ENCODE data around the gene ITIH1. TPM values are rescaled to one million over a fixed set of nuclear protein-coding genes. Genes with fewer than 3 reads are reported as not detected.

The ITIH1 gene
- total RNA-seq, 1 donor from 2014 or later, result not detected

DNA sequence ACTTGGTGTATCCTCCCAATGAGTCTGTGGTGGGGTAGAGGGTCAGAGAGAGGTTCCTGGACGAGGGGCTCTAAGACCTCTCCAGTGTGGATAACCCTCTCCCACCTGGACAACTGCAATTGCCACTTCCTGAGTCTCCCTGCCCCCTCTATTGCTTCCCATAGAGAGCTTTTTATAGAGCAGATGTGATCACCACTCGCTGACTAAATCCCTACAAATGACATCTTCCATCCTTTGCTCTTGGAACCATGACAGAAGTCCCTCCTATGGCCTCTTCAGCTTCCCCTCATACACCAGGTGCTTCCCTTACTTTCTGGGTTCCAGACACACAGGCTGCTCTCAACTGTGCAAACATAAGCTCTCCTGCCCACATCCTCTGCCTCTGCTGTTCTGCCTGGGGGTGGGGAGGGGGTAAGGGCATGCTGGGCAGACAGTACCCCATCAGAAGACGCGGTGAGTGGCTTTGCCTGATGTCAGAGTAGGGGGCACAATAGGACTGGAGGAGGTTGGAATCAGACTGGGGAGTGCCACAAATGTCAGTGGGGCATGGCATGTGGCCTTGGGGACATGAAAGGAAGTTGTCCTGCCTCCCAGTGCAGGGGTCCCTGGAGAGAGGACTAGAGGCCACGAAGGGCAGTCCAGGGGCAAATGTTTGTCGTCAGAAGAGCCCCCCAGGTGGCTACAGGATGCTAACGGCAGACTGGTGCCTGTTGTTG, 32.4 kb downstream of the ITIH1 start:
- DNase-seq (ENCODE audit: low read depth, low spot score), result no peak
- H3K4me3 Mint-ChIP-seq, result no peak overlapping the region
- H3K27me3 Mint-ChIP-seq (ENCODE audit: low read depth), result no peaks in the 10 kb centered on the region
- no peaks in the 10 kb centered on the region for H3K9me3 Mint-ChIP-seq
- H3K4me1 Mint-ChIP-seq, result no peaks in the 10 kb centered on the region
- H3K27ac Mint-ChIP-seq (ENCODE audit: unreplicated experiment), result peak overlapping the region; percentile 43
- TF ChIP-seq, protein P1, sequence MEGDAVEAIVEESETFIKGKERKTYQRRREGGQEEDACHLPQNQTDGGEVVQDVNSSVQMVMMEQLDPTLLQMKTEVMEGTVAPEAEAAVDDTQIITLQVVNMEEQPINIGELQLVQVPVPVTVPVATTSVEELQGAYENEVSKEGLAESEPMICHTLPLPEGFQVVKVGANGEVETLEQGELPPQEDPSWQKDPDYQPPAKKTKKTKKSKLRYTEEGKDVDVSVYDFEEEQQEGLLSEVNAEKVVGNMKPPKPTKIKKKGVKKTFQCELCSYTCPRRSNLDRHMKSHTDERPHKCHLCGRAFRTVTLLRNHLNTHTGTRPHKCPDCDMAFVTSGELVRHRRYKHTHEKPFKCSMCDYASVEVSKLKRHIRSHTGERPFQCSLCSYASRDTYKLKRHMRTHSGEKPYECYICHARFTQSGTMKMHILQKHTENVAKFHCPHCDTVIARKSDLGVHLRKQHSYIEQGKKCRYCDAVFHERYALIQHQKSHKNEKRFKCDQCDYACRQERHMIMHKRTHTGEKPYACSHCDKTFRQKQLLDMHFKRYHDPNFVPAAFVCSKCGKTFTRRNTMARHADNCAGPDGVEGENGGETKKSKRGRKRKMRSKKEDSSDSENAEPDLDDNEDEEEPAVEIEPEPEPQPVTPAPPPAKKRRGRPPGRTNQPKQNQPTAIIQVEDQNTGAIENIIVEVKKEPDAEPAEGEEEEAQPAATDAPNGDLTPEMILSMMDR (conservative IDR thresholded peaks at IDR 0.05), result no peak
- H3K36me3 Mint-ChIP-seq (ENCODE audit: low read depth), result no peaks in the 10 kb centered on the region

DNA sequence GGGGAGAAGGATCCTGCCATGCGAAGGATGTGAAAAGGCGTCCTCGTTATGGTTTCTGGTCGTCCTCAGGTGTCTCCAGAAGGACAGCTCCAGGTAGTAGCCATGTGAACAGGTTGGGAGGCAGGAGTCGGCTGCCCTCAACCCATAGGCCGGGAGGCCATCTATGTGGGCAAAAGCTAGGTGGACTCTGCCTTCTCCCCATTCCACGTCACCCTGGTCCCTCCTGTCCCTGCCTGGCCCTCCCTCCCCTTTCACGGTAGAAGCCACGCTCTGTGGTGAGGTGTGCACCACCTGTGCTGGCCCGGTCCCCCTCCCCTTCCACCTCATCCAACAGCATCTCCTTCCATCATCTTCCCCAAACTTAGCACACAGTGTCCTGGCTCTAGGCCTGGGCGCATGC, 33.5 kb downstream of the ITIH1 start:
- Mint-ChIP-seq H3K4me1 (no peaks in the 10 kb centered on the region), H3K27ac (ENCODE audit: unreplicated experiment) (peak overlapping the region; percentile 91), H3K36me3 (ENCODE audit: low read depth) (no peaks in the 10 kb centered on the region), H3K27me3 (ENCODE audit: low read depth) (no peaks in the 10 kb centered on the region), H3K4me3 (no peak overlapping the region), H3K9me3 (no peaks in the 10 kb centered on the region)
- DNase-seq (ENCODE audit: low read depth, low spot score), result no peak
- TF ChIP-seq, protein P1 (conservative IDR thresholded peaks at IDR 0.05), result no peak

DNA sequence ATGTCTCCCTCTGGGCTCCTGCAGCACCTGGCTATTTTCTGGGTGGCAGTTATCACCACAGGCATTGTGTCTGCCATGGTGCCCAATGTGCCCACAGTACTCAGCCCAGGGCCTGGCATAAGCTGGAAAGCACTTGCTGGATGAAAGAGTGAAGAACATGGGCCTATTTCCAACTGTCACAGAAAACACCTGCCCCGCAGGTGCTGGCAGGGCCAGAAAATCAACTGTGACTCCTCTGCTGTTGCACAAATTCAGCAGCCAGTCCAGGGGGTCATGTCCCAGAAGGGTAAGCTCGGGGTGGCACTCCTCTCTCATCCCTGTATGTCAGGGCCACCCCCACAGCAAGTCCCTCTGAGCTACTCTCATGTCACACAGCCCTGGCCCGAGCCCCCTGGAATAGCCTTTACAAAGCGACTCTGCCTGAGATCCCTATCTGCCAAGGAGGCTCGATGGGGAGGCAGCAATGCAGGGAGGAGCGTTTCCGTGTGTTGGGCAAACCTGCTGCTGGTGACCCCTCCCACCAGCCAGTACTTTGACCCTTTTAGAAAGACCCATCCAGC, 34.1 kb downstream of the ITIH1 start:
- Mint-ChIP-seq H3K4me3 (no peak overlapping the region), H3K36me3 (ENCODE audit: low read depth) (no peaks in the 10 kb centered on the region), H3K27me3 (ENCODE audit: low read depth) (no peaks in the 10 kb centered on the region), H3K4me1 (no peaks in the 10 kb centered on the region), H3K27ac (ENCODE audit: unreplicated experiment) (peak overlapping the region; percentile 91), H3K9me3 (no peaks in the 10 kb centered on the region)
- TF ChIP-seq, protein P1 (conservative IDR thresholded peaks at IDR 0.05), result no peak
- DNase-seq (ENCODE audit: low read depth, low spot score), result no peak

DNA sequence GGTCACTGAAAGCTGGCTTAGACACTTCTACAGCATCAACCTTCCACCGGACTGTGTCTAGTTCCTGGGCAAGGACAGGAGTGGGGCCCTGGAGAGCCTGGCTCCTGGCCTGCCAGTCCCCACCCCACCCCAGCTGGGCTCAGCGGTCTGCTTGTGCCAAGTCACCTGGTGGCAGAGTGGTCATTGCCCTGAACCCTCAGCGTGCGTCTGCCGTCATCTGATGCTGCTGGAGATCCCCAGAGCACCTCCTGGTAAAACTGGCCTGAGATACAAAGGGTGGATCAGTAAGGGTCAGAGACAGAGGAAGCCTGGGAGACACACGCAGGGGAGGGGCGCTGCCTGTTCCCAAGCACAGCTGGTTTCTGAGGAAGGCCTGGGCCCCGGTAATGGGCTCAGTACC, 36.4 kb downstream of the ITIH1 start:
- DNase-seq (ENCODE audit: low read depth, low spot score), result no peak
- Mint-ChIP-seq H3K4me3 (no peak overlapping the region), H3K27ac (ENCODE audit: unreplicated experiment) (no peak overlapping the region), H3K27me3 (ENCODE audit: low read depth) (no peaks in the 10 kb centered on the region), H3K9me3 (no peaks in the 10 kb centered on the region), H3K36me3 (ENCODE audit: low read depth) (no peaks in the 10 kb centered on the region), H3K4me1 (no peaks in the 10 kb centered on the region)
- TF ChIP-seq, protein P1 (conservative IDR thresholded peaks at IDR 0.05), result no peak

DNA sequence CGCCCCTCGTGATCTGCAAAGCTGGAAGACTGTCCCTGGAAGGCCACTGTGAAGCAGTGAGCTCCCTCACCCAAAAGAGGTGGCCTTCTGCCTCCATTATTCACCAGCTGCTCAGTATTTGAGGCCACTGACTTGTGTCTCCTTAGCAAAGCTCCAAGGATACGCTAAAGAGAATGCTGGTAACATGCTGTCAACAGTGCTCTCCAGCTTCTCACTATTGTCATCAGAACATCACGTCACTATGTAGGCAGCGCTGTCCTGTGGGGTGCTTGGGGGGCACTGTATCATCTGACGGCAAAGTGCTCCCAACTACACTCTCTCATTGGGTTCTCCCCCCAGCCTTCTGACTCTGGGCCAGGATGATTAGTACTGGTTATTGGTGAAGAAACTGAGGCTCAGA, 38.8 kb downstream of the ITIH1 start:
- H3K4me1 Mint-ChIP-seq, result no peaks in the 10 kb centered on the region
- H3K27ac Mint-ChIP-seq (ENCODE audit: unreplicated experiment), result no peak overlapping the region
- H3K9me3 Mint-ChIP-seq, result no peaks in the 10 kb centered on the region
- H3K27me3 Mint-ChIP-seq (ENCODE audit: low read depth), result no peaks in the 10 kb centered on the region
- no peak overlapping the region for H3K4me3 Mint-ChIP-seq
- DNase-seq (ENCODE audit: low read depth, low spot score), result no peak
- TF ChIP-seq, protein P1 (conservative IDR thresholded peaks at IDR 0.05), result no peak
- H3K36me3 Mint-ChIP-seq (ENCODE audit: low read depth), result no peaks in the 10 kb centered on the region

All from neural crest cell (in vitro differentiated cells).